ENCODE data around the gene TRIM43.
"Not testable (repeated sequence)": the region's sequence is repeated elsewhere in the genome, so short reads cannot be mapped to it uniquely, and the experiment has no call there.

The TRIM43 gene

GRCh38 chr2:95642360-95642759 lies 50.6 kb downstream of the TRIM43 start:
- not testable (repeated sequence) for DNase-seq

- DNase-seq, result not testable (repeated sequence)
These were observed 51.1 kb downstream of the TRIM43 start for GRCh38 chr2:95642951-95643350.

- not testable (repeated sequence) for DNase-seq
These were observed 53.5 kb downstream of the TRIM43 start for GRCh38 chr2:95645312-95645711.

- not testable (repeated sequence) for DNase-seq
These were observed 54.6 kb downstream of the TRIM43 start for GRCh38 chr2:95646274-95646994.

- DNase-seq, result not testable (repeated sequence)
These were observed 57.2 kb downstream of the TRIM43 start for GRCh38 chr2:95648894-95649544.

All from NCI-H2081 (cell line).